ENCODE measurements around the gene WDR75.
"Not testable (repeated sequence)": the region's sequence is repeated elsewhere in the genome, so short reads cannot be mapped to it uniquely, and the experiment has no call there.

Gene WDR75

GRCh38 chr2:189441709-189442074, 418 bp downstream of the WDR75 start:
- no peak for DNase-seq (ENCODE audit: low read depth)

GRCh38 chr2:189442468-189442867, 1.2 kb downstream of the WDR75 start:
- no peak for DNase-seq (ENCODE audit: low read depth)

GRCh38 chr2:189444322-189444721, 3.0 kb downstream of the WDR75 start:
- peak; percentile 15 for DNase-seq (ENCODE audit: low read depth)

DNA sequence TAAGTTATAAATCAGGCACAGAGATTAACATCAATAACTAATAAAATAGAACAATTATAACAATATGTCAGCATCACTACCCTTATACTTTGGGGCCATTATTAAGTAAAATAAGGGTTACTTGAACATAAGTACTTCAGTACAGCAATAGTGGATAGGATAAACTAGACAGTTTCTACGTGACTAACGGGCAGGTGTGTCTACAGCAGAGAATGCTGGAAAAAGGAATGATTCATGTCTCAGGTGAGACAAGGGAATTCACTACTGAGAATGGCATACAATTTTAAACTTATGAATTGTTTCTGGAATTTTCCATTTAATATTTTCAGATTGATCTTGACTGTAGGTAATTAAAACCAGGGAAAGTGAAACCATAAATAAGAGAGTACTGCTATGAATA, 5.5 kb downstream of the WDR75 start:
- DNase-seq (ENCODE audit: low read depth), result no peak

DNA sequence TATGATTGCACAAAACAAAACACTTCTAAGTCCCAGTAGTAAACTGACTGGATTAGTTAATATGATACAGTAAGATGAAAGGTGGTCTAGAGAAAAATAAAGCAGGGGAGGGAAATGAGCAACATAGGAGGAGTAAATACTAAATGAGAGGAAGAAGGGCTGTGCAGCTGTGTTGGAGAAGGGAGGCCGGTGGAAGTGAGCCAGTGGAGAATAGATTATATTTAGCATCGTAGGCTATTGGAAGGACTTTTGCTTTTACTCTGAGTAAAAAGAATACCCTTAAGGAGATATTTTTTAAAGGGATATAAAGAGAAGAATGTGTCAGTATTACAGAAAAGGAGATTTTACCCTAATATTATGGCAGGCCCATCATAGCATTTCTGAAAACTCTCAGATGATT, 12.7 kb downstream of the WDR75 start:
- no peak for DNase-seq (ENCODE audit: low read depth)

DNA sequence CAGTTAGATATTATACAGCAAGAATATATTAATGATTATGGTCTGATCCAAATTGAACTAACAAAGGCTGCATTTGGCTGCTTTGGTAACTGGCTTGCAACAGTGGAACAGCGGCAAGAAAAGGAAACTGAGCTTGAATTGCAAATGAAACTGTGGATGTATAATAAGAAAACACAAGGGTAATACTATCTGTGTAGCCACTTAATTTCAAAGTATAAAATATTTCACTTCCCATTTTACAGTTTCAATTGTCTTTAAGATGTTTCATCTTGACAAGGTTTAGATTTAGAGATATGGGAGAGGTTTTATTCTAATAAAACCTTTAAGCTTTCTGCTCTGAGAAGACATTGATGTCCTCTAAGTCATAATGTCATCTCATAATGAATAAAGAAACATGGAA, 23.8 kb downstream of the WDR75 start:
- DNase-seq (ENCODE audit: low read depth), result no peak

GRCh38 chr2:189465478-189465877, 24.2 kb downstream of the WDR75 start:
- no peak for DNase-seq (ENCODE audit: low read depth)

- DNase-seq (ENCODE audit: low read depth), result no peak
These were observed 24.8 kb downstream of the WDR75 start for GRCh38 chr2:189466046-189466445.

DNA sequence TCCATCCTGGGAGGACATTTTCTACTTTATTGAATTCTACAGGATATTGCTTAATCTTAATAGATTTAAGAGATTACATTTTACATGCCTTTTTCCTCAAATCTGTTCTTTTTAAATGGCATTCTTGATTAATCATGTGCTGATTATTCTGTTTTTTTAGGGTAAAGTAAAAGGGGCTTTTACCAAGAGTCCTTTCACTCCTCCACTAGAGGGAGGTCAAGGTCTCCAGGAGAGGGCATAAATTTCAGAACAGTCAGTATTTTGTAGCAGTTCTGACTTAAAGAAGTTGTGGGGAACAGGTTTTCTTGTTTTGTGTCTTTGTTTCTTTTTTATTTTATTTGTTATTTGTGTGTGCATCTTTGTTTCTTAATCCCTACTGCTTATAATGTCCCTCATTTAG, 25.4 kb downstream of the WDR75 start:
- DNase-seq (ENCODE audit: low read depth), result peak; percentile 20

- no peak for DNase-seq (ENCODE audit: low read depth)
These were observed 25.9 kb downstream of the WDR75 start for GRCh38 chr2:189467160-189467559.

GRCh38 chr2:189467593-189467992, 26.3 kb downstream of the WDR75 start:
- no peak for DNase-seq (ENCODE audit: low read depth)

GRCh38 chr2:189474526-189474925, 33.3 kb downstream of the WDR75 start:
- DNase-seq (ENCODE audit: low read depth), result no peak

GRCh38 chr2:189477756-189478155, 36.5 kb downstream of the WDR75 start:
- no peak for DNase-seq (ENCODE audit: low read depth)

GRCh38 chr2:189478289-189478688, 37.0 kb downstream of the WDR75 start:
- not testable (repeated sequence) for DNase-seq (ENCODE audit: low read depth)

DNA sequence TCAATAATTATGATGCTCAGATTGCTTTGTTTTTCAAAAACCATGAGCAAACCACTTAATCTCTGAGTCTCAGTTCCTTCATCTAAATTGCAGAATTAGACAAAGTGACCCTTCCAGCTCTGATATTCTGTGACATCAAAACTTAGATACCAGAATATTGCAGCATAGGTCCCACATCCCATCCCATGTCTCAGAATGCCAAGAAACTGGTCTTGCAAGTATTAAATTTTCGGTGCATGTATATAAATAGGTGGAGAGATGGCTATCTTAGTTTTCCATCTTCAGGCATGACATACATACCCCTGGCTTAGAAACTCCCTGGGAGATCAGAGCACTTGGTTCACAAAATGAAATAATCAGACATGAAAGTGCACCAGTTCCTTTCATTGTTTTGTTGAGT, 39.8 kb downstream of the WDR75 start:
- no peak for DNase-seq (ENCODE audit: low read depth)

DNA sequence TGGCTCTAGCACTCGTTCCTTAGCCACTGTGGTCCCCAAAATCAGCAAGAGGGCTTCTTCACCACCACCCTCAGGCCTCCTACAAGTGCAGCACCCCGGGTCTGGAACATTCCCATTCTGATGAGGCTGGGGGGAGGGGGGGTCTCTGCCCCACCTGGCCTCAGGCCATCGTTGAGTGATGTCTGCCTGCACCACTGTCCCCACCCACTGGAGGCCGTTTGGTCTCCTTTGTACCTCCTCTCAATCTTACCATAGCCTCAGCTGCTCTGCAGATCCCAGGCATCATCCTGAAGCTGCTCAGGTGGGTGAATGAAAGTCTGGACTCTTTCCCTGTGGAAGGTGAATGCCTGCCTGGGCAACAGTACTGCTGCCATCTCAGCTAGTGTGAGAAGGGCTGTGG, 42.3 kb downstream of the WDR75 start:
- no peak for DNase-seq (ENCODE audit: low read depth)

DNA sequence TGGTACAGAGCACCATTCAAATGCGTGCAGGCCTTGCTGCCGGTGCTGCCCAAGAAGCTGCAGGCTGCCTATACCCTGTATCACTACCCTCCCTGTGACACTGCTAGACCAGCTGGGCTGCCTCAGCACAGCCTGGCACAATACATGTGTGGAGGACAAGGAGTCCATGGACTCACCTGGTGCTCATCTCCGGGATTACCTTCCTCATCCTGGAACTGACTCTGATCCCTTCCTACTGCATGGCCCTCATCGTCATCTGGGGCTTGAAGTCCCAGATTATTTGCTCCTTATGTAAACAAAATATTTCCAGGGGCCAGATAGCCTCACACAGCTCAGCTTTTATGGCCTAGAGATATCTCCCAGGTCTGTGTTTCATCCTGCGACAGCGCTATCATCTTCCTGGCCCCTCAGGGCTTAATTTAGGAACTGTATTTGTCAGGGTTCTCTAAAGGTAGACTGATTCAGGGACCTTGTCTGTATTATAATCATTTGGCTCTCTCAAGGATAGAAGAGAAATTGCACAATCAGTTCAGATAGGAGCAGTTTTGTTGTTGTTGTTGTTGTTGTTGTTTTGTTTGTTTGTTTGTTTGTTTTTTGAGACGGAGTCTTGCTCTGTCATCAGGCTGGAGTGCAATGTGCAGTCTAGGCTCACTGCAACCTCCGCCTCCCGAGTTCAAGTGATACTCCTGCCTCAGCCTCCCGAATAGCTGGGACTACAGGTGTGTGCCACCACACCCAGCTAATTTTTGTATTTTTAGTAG, 42.9 kb downstream of the WDR75 start:
- DNase-seq (ENCODE audit: low read depth), result no peak

DNA sequence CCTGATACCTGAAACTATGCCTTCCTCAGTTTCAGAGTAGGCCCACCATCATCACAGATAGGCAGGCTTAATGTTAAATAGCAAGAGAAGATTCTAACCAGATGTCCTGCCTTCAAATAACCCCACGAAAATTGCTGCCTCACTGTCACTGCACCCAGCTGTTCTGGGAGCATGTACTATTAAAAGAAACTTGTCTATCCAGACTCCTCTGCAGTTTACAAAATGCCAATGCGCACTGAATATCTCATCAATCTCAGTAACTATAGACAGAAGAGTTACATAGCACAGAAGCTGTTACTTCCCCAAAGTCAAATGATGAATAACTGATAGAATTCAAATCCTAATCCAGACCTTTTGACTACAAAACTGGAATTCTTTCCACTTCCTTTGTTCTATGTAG, 43.9 kb downstream of the WDR75 start:
- DNase-seq (ENCODE audit: low read depth), result no peak

GRCh38 chr2:189486237-189486770, 45.0 kb downstream of the WDR75 start:
- no peak for DNase-seq (ENCODE audit: low read depth)

DNA sequence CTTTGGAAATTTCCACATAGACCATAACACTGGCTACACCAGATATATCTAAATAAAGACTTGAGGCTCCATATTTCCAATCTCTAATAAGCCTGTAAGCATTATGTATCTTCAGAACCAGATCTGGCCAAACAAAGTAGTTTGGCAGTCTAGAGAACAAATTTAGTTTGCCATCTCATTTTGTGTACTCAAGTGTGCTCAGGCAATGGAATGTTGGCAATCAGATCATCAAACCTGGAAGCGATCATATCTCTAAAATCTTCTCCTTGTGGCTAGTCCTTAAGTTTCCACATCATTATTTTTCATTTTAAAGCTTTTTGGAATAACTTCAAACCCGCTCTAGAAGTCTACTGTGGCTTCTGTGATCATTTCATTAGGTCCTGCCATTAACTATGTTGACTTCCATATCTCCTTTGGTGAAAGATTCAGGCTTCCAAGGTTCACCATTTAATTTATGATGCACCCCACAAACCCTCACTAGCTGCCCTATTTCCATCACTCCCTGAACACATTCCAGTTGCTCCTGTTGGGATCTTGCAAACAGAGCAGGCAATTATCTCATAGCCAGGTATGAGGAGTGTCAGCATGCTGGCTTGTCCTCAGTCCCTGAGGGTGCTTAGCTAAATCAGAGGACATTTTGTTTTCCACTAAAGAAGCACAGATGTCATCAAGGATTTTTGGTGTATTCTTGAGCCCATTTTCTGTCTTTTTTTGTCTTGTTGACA, 46.2 kb downstream of the WDR75 start:
- DNase-seq (ENCODE audit: low read depth), result no peak

GRCh38 chr2:189488008-189488310, 46.7 kb downstream of the WDR75 start:
- no peak for DNase-seq (ENCODE audit: low read depth)

- peak; percentile 43 for DNase-seq (ENCODE audit: low read depth)
These were observed 51.2 kb downstream of the WDR75 start for GRCh38 chr2:189492451-189492850.

- no peak for DNase-seq (ENCODE audit: low read depth)
These were observed 56.9 kb downstream of the WDR75 start for GRCh38 chr2:189498205-189498604.

- DNase-seq (ENCODE audit: low read depth), result no peak
These were observed 57.9 kb downstream of the WDR75 start for GRCh38 chr2:189499137-189499536.
